Hypothalamus (tissue), 51 donors: ENCODE results near the gene GALNTL6.
"Not testable (repeated sequence)": the region's sequence is repeated elsewhere in the genome, so short reads cannot be mapped to it uniquely, and the experiment has no call there.

Experiments
- DNase-seq, 51 donors: peaks; one replicate each; lab custom pipeline; 2025; lab: John Stamatoyannopoulos, UW

Gene GALNTL6

DNA sequence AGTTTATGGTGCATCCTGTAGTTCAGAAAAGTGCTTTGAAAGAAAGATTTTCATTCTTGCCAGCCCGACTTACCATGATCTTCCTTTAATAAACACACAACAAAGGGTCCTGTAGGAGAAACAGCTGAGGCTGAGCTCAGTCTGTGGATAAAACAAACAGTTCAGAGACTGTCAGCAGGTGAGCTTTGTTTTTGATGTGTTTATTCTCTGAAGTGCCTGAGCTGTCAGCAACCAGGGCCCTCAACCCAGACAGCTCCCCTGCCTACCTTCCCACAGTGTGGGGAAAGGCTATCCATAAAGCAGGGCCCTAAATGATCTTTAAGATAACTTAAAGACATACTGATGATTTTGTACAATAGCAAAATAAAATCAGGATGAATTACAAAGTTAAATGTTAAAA lies 896.2 kb downstream of the GALNTL6 start:
- DNase-seq, result no peak

DNA sequence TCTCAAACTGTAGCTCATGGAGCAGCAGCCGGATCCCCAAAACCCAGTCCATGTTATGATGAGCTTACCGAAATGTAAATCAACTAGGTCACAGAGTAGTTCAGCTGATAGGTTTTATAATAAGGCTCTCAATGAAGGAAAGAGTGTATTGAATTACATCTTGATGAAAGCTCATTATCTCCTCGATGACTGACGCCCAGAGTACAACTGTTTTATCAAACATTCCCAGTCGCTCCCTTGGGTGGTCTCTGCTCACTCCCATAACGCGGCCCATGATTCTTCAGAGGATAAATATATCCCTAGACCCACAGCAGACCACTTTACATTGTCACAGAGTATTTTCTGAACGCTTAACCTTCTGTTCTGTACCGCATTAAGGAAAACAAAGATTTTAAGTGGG lies 903.1 kb downstream of the GALNTL6 start:
- no peak for DNase-seq

DNA sequence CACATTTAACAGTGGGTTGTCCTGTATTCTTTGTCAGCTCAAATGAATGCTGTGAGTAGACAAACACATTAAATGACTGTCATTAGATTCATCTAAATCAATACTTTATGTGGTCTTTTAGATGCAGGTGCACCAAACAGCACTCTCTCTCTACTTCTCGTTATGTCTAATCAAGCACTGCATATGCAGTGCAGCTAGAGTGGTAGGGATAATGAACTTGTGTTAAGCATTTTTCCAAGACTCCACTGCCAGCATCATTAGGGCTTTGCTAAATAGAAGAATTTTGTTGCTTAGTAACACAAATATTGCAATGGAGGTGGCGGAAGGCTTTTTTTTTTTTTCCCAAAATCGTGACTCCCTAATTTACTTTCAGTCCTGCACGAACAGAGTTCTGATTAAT lies 908.5 kb downstream of the GALNTL6 start:
- no peak for DNase-seq

DNA sequence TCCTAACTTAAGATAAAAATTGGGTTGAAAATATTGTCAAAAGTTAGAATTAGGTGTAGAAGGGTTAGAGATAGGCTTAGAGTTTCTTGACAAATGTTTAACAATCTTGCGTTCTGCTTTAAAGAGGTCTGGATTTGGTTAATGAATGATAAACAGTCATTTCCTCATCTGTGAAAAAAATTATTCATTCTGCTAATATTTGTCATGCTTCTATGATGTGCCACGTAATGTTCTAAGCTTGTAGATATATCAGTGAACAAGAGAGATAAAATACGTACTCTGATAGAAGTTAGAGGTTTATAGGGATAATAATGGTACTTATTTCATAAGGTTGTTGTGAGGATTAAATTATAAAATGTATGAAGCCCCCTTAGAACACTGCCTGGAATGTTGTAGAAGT lies 912.4 kb downstream of the GALNTL6 start:
- no peak for DNase-seq

DNA sequence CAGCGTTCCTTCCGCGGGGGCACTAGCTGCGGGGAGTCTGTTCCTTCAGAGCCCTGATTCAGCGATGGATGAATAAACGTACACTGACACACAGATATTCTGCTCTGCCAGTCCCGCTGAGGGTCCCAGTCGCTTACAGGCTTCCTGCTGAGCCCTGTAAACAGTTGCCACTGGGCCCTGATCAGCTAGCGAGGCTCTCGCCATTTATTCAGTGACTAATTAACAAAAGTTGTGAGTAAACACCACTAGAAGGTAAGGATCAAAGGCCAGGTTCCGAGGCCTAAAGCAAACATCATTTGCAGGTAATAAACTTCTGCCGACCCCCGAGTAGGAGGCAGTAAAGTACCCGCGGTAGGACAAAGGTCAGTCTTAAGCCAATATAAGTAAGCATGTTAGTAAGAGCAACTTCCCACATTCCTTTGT lies 912.8 kb downstream of the GALNTL6 start:
- no peak for DNase-seq

DNA sequence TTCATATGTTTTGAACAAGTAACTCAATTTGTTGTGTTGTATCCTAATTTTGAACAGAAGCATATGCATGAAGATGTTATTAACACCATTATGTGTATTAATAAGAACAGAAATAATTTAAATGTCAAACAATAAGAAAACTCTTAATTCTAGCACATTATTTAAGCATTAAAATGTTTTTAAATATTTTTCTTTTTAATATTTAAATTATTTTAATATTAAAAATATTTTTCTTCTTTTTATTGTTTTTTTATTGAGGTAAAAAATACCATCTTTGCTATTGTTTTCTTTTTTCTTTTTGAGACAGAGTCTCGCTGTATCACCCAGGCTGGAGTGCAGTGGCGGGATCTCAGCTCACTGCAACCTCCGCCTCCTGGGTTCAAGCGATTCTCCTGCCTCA lies 914.4 kb downstream of the GALNTL6 start:
- DNase-seq, result no peak

DNA sequence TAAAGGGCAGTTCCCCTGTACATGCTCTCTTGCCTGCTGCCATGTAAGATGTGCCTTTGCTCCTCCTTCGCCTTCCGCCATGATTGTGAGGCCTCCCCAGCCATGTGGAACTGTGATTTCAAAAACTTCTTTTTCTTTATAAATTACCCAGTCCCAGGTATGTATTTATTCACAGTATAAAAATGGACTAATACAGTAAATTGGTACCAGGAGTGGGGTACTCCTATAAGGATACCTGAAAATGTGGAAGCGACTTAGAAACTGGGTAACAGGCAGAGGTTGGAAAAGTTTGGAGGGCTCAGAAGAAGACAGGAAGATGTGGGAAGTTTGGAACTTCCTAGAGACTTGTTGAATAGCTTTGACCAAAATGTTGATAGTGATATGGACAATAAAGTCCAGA lies 920.4 kb downstream of the GALNTL6 start:
- DNase-seq, result not testable (repeated sequence)

DNA sequence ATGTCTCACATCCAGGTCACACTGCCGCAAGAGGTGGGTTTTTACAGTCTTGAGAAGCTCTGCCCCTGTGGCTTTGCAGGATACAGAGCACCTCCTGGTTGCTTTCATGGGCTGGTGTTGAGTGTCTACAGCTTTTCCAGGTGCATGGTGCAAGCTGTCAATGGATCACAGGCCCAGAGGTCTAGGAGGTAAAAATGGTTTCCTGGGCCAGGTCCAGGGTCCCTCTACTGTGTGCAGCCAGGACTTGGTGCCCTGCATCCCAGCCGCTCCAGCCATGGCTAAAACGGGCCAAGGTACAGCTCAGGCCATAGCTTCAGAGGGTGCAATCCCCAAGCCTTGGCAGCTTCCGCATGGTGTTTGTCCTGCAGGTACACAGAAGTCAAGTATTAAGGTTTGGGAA lies 921.4 kb downstream of the GALNTL6 start:
- DNase-seq, result no peak

DNA sequence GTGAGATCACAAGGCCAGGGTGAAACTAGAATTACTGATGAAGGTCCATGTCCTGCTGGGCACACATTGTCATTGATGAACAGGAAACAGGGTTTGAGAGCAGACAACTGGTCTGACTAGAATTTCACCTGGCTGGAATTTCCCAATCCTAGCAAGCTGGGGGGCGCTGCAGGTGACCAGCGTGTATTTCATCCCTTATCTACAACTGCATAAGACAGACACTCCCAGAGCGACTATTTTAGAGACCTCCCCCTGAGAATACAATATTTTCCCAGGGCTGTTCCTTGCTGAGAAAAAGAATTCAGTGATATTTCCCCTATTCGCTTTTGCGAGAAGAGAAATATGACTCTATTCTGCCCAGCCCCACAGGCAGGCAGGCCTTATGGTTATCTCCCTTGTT lies 922.8 kb downstream of the GALNTL6 start:
- DNase-seq, result no peak

DNA sequence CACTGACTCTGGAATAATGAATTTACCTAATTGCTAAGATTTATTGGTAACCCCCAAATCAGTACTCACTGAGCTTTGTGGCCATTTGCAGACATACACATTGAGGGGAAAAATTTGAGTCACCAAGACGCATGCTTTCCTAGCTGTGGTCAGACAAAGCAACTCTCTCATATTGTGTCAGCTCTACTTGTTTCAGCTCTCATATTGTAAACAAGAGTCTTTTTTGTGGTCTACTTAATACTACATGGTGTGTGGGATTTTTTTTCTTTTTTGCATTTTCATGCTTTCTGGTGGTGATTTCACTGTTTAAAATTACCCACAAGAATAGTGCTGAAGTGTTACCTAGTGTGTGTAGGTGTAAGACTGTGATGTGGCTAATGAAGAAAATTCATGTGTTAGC lies 927.2 kb downstream of the GALNTL6 start:
- no peak for DNase-seq

DNA sequence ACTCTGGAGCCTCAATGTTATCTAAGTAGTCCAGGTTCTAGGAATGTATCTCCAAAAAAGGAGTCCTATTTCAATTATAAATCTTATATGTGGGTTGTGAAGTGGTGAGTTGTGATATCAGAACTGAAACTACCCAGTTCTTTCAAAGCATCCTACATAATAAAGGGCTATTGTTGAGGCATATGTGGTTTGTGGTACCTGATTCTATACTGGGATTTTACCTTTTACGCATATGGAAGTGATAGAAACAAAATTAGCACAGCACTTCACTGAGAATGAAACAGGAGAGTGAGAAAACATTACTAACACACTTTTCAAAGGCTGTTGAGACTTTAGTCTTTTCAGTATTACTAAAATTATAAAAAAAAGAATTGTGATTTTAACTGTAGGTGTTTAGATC lies 937.7 kb downstream of the GALNTL6 start:
- DNase-seq, result no peak

DNA sequence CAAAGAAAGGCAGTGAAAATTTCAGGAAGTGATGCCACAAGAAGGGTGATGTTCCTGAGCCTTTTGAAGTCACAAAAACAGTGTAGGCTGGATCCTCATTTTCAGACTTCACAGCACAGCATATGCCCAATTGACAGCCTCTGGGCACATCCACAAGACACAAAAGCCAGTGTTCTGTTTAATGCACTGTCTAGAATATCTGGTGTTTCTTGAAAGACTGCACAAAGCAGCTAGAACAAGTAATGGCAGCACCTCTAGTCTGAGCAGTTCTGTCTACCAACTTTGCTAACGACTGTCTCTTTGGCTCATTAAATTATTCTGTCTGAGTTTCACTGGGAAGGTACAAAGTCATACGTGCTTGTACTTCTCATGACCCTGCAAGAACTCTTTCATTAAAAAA lies 938.3 kb downstream of the GALNTL6 start:
- no peak for DNase-seq

DNA sequence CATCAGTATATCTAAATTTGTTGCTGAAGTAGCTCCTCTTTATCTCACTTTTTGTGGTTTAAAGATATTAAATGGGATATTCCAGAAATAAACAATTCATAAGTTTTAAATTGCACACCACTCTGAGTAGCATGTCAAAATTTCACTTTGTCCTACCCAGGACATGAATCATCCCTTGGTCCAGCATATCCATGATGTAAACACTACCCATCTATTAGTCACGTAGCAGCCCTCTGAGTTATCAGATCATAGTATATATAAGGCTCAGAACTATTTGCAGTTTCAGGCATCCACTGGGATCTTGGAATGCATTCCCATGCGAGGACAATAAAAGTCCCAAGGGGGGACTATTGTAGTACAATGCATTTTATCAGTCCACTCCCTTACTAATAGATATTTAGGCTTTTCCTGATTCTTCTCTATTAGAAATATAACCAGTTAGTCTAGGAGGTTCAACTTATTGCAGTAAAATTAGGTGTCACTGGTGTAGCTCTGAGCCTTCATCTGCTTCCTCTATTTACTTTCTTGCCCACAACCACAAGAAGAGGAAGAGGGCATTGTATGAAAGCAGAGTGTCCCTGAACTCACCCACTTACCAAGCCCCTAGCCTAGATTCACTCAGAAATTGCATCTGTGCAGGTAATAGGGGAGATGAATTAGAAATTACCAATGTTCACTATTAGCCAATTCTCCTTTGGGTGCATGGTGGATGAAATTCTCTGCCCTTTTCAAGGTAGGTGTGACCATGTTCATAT lies 945.6 kb downstream of the GALNTL6 start:
- no peak for DNase-seq

DNA sequence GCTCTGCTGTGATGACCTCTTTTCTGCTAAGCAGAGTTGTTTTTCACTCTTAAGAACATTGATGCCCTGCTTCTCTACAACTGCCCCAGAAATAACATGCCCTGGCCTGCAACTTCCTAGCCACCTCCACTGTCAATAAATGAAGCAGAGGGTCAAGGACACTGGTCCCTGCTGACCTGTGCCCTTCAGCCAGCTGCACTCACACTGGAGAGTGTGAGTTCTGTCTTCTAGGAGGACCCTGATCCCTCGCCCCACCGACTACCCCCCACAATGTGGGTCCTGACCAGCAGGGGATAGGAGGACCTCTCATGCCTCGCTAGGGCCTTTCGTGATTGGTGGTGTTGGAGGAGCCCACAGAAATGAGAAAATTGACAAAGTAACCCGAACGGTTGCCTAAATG lies 947.3 kb downstream of the GALNTL6 start:
- DNase-seq, result no peak

DNA sequence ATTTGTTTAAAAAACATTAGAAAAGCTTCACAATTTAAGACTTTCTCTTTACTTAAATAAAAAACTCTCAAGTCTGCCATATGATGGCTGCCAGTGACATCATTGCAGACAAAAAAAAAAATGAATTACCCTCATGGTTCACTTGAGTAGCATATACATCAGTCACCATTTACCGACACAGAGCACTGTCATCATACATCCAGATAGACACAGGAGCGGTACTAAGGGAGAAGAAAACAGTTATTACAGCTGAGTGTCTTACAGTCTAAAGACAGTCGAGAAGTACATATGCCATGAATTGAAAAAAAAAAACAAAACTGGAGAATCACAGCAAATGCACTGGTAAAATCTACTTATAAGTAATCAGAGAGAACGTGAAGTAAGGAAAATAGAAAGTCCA lies 949.7 kb downstream of the GALNTL6 start:
- DNase-seq, result no peak

DNA sequence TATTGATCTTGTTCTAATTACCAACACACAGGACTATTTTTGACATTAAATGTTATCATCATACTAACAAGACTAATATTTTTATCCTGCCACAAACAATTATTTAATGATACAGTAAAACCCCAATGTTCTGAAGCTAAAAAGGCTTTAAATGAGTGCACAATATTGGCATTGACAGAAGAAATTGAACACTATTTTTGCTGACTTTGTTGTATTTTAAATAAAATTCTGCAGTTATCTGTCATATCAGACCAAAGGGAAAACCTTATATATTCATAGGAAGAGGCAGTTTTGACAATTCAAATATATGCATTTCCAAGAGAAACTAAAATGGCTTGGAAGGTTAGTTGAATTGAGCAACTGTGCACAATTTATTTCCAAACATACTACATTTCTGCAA lies 957.6 kb downstream of the GALNTL6 start:
- no peak for DNase-seq

DNA sequence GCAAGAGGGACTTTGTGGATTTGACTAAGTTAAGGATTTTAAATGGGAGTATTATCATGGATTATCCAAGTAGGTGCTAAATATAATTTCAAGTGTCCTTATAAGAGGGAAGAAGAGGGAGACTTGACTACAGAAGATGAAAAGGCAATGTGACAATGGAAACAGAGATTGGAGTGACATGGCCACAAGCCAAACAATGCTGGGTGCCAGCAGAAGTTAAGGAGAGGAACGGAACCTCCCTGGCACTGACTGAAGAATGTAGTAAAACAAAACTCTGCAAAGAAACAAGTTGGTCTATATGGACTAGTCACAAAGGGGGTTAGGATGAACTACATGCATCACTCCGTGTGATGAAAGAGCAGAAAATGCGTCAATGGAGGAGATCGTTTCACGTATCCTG lies 959.6 kb downstream of the GALNTL6 start:
- DNase-seq, result no peak

DNA sequence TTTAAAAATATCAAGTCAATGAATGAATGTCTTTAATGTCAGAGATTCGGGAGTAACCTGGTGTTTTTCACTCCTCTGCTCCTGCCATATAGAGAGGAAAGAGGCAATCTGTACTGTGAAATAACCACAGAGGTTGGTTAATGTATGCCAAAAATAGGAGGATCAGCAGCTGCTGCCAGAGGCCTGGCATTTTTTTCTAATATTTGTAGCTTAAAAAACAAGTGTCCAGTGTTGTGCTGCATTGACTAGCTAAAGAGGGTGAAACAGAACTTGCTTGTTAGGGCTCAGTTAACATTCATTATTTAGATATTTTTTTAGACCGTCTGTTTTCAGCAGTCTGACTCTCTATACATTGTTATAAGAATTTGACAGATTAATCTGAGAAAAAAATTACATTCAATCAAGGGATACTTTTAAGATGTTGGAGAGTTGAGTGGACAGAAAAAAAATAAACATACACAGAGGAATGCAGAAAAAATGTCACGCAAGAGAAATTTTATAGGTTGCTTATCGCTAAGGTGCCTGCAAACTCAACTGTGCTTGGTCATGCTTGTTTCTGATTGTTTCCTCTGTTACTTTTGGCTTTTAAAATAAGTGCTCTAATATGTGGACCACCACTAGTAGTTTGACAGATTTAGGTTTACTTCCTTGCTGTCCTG lies 963.1 kb downstream of the GALNTL6 start:
- no peak for DNase-seq

DNA sequence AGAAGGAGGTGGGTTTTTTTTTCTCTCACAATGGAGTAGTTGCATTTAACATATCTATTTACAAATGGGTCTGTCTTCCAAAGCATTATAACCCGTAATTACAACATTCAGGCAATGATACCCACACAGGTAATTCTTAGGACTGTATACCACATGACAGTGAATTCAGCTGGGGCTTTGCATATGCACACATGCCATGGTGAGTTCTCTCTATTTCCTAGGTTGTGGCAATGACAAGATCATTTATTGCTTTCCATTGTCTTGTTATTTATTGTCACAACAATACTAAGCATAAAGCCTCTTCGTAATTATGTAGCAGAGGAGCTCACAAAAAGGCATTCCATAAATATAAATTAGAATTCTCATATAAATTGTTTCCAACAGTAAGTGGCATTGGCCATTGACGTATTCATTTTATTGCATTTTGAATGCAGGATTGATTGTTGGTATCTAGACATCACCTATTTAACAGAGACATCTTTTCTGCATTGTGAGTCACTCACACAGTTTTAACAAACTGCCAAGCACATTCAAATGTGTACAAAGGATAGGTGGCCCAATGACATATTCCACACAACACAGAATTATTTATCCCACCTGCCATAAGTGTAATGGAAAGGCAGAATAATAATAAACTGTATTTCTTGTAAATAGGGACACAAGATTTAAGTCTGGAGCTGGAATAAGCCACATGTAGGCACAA lies 964.7 kb downstream of the GALNTL6 start:
- no peak for DNase-seq

DNA sequence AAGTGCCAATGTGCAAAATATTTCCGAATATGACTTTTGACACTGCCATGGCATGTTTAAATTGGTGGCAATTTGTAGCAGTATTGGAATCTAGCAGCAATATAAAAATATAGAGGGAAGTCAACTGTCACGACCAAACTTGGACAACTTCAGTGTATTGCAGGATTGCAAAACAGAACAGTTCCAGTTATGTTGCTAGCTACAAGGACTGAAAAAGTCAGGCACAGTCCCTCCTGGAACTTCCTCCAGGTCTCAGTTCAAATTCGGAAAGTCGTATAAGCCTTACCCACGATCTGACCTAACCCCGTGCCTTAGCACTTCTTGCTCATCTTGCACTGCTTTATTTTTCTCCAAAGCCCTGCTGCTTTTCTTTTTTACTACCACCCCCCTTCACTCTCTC lies 965.4 kb downstream of the GALNTL6 start:
- no peak for DNase-seq

DNA sequence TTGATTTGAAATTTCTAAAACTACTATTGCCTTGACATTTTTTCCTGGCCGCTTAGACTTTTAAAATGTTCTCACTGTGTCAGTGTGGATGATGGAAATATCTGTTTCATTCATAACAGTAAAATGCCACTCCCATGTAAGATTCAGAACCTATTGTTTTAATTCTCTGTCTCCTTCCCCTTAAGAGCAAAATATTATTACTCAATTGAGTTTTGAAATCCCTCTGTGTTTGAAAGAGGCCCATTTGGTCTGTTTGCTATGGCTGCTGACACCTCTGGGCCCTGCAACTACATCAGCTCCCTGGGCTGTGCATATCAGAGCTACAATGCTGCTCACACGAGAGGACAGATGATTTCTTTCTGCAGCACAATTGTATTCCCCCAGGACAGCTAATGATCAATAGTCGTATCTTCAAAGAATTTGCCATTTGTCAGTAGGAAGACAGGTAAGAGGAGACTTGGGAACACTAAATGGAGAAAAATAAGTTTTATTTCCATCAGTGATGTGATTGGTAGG lies 967.4 kb downstream of the GALNTL6 start:
- DNase-seq, result no peak

DNA sequence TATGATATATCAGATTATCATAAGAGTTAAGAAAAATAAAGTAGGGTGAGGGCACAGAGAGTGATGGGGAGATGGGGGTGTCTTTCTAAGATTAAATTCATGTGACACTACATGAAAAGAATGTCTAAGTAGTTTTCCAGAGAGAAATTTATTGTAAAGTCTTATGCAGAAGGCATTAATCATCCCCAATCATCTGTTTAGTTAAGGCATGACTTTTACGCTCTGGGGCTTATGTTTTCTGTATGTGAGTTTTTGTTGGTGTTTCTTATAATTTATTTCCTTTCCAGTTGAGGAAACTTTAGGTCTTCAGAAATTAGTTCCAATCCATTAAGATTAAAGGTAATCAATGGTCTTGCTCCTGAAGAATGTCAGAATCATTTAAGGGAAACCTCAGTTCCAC lies 972.4 kb downstream of the GALNTL6 start:
- no peak for DNase-seq
